Neuronal stem cell (in vitro differentiated cells): ENCODE data around the gene PBX4.

ENCODE experiments used
- DNase-seq: peaks from one replicate; pipeline ENCODE4 v3.0.0-alpha.2; 2013; ENCODE audit warnings: low spot score
- H2AFZ ChIP-seq: one replicate; pipeline ENCODE4 v1.6.1; 2013; ENCODE audit warnings: mild to moderate bottlenecking, low read length, inconsistent platforms
- H2AK5ac ChIP-seq: 2 replicates; pipeline ENCODE4 v1.6.1; 2013; ENCODE audit warnings: low read depth, mild to moderate bottlenecking, inconsistent platforms, low read length, moderate library complexity, mixed read lengths
- H2BK120ac ChIP-seq: 2 replicates; pipeline ENCODE4 v1.6.1; 2013; ENCODE audit warnings: low read depth, mild to moderate bottlenecking, inconsistent platforms, low read length, moderate library complexity, mixed read lengths
- H2BK12ac ChIP-seq: one replicate; pipeline ENCODE4 v1.6.1; 2013; ENCODE audit warnings: low read length, inconsistent platforms
- H2BK15ac ChIP-seq: 2 replicates; pipeline ENCODE4 v1.6.1; 2013; ENCODE audit warnings: mild to moderate bottlenecking, low read length, inconsistent platforms, mixed read lengths
- H2BK5ac ChIP-seq: one replicate; pipeline ENCODE4 v1.6.1; 2013; ENCODE audit warnings: inconsistent platforms, mild to moderate bottlenecking, low read length, moderate library complexity
- H3K14ac ChIP-seq: one replicate; pipeline ENCODE4 v1.6.1; 2013; ENCODE audit warnings: low read length, inconsistent platforms
- H3K18ac ChIP-seq: 2 replicates; pipeline ENCODE4 v1.6.1; 2013; ENCODE audit warnings: low read length, inconsistent platforms
- H3K23ac ChIP-seq: 2 replicates; pipeline ENCODE4 v1.6.1; 2013; ENCODE audit warnings: low read depth, mild to moderate bottlenecking, mixed read lengths, low read length, inconsistent platforms; ENCODE audit not compliant: poor library complexity
- H3K27ac ChIP-seq: replicated peaks from 3 replicates; pipeline ENCODE4 v1.5.1; 2013; ENCODE audit warnings: low read length, inconsistent platforms
- H3K27me3 ChIP-seq, 3 experiments: 2 replicates each; pipeline ENCODE4 v1.6.1; 2013; ENCODE audit warnings: low read length in 3 of 3, mild to moderate bottlenecking in 2 of 3, inconsistent platforms in 1 of 3, low read depth in 1 of 3, mixed read lengths in 1 of 3, moderate library complexity in 1 of 3; ENCODE audit not compliant: control insufficient read depth in 3 of 3, insufficient read depth in 3 of 3
- H3K36me3 ChIP-seq, 2 donors: replicated peaks in 1 of 2; 2 replicates each; pipeline ENCODE4 v1.6.1; 2013; ENCODE audit warnings: low read length in 2 of 2; ENCODE audit not compliant: control insufficient read depth in 2 of 2, insufficient read depth in 2 of 2
- H3K4ac ChIP-seq: 2 replicates; pipeline ENCODE4 v1.6.1; 2013; ENCODE audit warnings: inconsistent platforms, mild to moderate bottlenecking, low read length, moderate library complexity
- H3K4me1 ChIP-seq, 2 donors: 1 replicate in 1 of 2; 2 replicates in 1 of 2; pipeline ENCODE4 v1.6.1; 2013; ENCODE audit warnings: low read length in 2 of 2, low read depth in 1 of 2; ENCODE audit not compliant: control insufficient read depth in 2 of 2, insufficient read depth in 1 of 2
- H3K4me2 ChIP-seq: one replicate; pipeline ENCODE4 v1.6.1; 2013; ENCODE audit warnings: mild to moderate bottlenecking, low read length, inconsistent platforms; ENCODE audit not compliant: insufficient read depth, poor library complexity, severe bottlenecking
- H3K4me3 ChIP-seq, 2 donors: 2 replicates each; pipeline ENCODE4 v1.5.1; 2013; ENCODE audit warnings: low read length in 2 of 2, mild to moderate bottlenecking in 2 of 2, inconsistent platforms in 1 of 2, moderate library complexity in 1 of 2
- H3K79me1 ChIP-seq: one replicate; pipeline ENCODE4 v1.6.1; 2013; ENCODE audit warnings: low read depth, mild to moderate bottlenecking, inconsistent platforms, low read length, moderate library complexity
- H3K9ac ChIP-seq: one replicate; pipeline ENCODE4 v1.6.1; 2013; ENCODE audit warnings: mild to moderate bottlenecking, low read depth, low read length, inconsistent platforms; ENCODE audit not compliant: poor library complexity
- H3K9me3 ChIP-seq, 2 donors: replicated peaks in 1 of 2; 2 replicates each; pipeline versions ENCODE3 to v1.6.1; 2013; ENCODE audit warnings: low read length in 2 of 2, mild to moderate bottlenecking in 2 of 2, inconsistent platforms in 1 of 2, low read depth in 1 of 2, mixed read lengths in 1 of 2, moderate library complexity in 1 of 2; ENCODE audit not compliant: control insufficient read depth in 2 of 2, insufficient read depth in 1 of 2
- H4K8ac ChIP-seq: one replicate; pipeline ENCODE4 v1.6.1; 2013; ENCODE audit warnings: low read depth, mild to moderate bottlenecking, inconsistent platforms, low read length, moderate library complexity
- H4K91ac ChIP-seq: one replicate; pipeline ENCODE4 v1.6.1; 2013; ENCODE audit warnings: low read length, low read depth, mild to moderate bottlenecking, inconsistent platforms; ENCODE audit not compliant: poor library complexity
- WGBS, 2 donors: extraction: QIAGEN DNeasy Blood & Tissue Kit; methylation state at CpG; one replicate each; pipeline ENCODE4 v1.1.7; 2013; ENCODE audit warnings: missing lambda C conversion rate in 2 of 2, mixed read lengths in 1 of 2; ENCODE audit not compliant: insufficient read length in 2 of 2, insufficient replicate concordance in 1 of 2; ENCODE audit errors: extremely low coverage in 2 of 2; 5-methylcytosine and 5-hydroxymethylcytosine counted together

PBX4 gene

DNA sequence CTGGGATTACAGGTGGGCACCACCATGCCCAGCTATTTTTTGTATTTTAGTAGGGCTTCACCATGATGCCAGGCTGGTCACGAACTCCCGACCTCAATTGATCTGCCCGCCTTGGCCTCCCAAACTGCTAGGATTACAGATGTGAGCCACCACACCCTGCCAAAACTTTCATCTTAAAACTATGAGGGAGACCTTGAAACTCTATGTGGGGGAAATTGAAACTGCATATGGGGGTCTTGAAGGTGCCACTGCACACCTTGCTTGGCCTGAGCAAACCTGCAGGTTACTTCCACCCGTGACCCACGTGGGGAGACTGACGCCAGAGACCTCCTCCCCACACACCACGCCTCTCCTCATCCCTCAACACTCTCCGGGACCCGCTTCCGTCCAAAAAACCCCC is 64.8 kb downstream of the PBX4 start:
- H3K18ac ChIP-seq: peak overlapping the region; percentile 88
- H3K79me1 ChIP-seq: no peaks in the 10 kb centered on the region
- peak overlapping the region; percentile 73 for H2AK5ac ChIP-seq
- peak overlapping the region; percentile 99 for H4K8ac ChIP-seq
- WGBS, 2 donors: no CpG with 5 or more reads among the region's 10 CpGs
- H4K91ac ChIP-seq: no peak overlapping the region
- H2BK120ac ChIP-seq: peak overlapping the region; percentile 38
- H3K27me3 ChIP-seq: no peaks in the 10 kb centered on the region
- no peak overlapping the region for H2BK12ac ChIP-seq
- H3K4me2 ChIP-seq: no peak overlapping the region
- H3K23ac ChIP-seq: peak overlapping the region; percentile 58
- no peak overlapping the region for H3K14ac ChIP-seq
- H3K36me3 ChIP-seq: no peaks in the 10 kb centered on the region
- H3K27ac ChIP-seq: no peak overlapping the region
- no peak overlapping the region for H3K4ac ChIP-seq
- H3K9me3 ChIP-seq: no peaks in the 10 kb centered on the region
- H3K9ac ChIP-seq: no peak overlapping the region
- H3K4me3 ChIP-seq: no peak overlapping the region
- H2BK5ac ChIP-seq: peak overlapping the region; percentile 68
- H2BK15ac ChIP-seq: peak overlapping the region; percentile 99
- H3K4me1 ChIP-seq: peaks cover 0 to 2% of the 10 kb centered on the region in 2 donors
- peak overlapping the region; percentile 35 for H2AFZ ChIP-seq
- DNase-seq: no peak

GRCh38 chr19:19552798-19553197 is 65.7 kb downstream of the PBX4 start:
- H2BK120ac ChIP-seq: no peak overlapping the region
- no peaks in the 10 kb centered on the region for H3K9me3 ChIP-seq
- H3K18ac ChIP-seq: no peak overlapping the region
- H2BK12ac ChIP-seq: no peak overlapping the region
- no peaks in the 10 kb centered on the region for H3K27me3 ChIP-seq
- no peak overlapping the region for H3K27ac ChIP-seq
- no peak overlapping the region for H3K14ac ChIP-seq
- H3K23ac ChIP-seq: no peak overlapping the region
- no peak for DNase-seq
- H3K4ac ChIP-seq: no peak overlapping the region
- H2BK15ac ChIP-seq: no peak overlapping the region
- peak overlapping the region; percentile 70 for H2AFZ ChIP-seq
- H3K36me3 ChIP-seq: no peaks in the 10 kb centered on the region
- no peak overlapping the region for H3K4me2 ChIP-seq
- H3K9ac ChIP-seq: no peak overlapping the region
- H3K79me1 ChIP-seq: no peaks in the 10 kb centered on the region
- peak overlapping the region; percentile 53 for H2AK5ac ChIP-seq
- peaks cover 0 to 2% of the 10 kb centered on the region in 2 donors for H3K4me1 ChIP-seq
- no peak overlapping the region for H4K91ac ChIP-seq
- no peak overlapping the region for H4K8ac ChIP-seq
- no peak overlapping the region for H3K4me3 ChIP-seq
- H2BK5ac ChIP-seq: peak overlapping the region; percentile 29
- WGBS, 2 donors: no CpG with 5 or more reads among the region's 6 CpGs

DNA sequence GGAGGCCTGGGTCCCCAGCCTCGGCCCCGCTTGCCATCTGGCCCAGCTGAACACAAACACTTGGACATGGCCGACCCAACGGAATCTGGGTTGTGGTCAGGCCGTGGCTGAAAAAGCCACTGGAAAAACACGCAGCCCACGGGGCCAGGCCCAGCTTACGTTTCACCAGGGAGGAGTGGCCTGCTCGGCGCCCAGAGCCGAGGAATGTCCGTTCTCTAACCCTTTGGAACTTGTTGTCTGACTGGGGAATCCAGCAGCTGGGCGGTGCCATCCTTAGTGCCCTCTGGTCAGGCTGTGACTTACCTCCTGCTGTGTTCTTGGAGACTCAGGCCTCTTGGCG is 66.7 kb downstream of the PBX4 start:
- H3K23ac ChIP-seq: no peak overlapping the region
- H3K18ac ChIP-seq: peak overlapping the region; percentile 79
- no peak overlapping the region for H3K4me2 ChIP-seq
- H4K91ac ChIP-seq: no peak overlapping the region
- no peak for DNase-seq
- H3K14ac ChIP-seq: no peak overlapping the region
- no peak overlapping the region for H3K4ac ChIP-seq
- H2AK5ac ChIP-seq: no peak overlapping the region
- no peaks in the 10 kb centered on the region for H3K9me3 ChIP-seq
- H3K27ac ChIP-seq: peak overlapping the region; percentile 38
- H2BK120ac ChIP-seq: peak overlapping the region; percentile 49
- no CpG with 5 or more reads among the region's 14 CpGs for WGBS, 2 donors
- no peaks in the 10 kb centered on the region for H3K27me3 ChIP-seq
- H3K4me3 ChIP-seq: no peak overlapping the region
- H3K36me3 ChIP-seq: no peaks in the 10 kb centered on the region
- peak overlapping the region; percentile 79 for H2AFZ ChIP-seq
- peak overlapping the region; percentile 14 for H3K9ac ChIP-seq
- no peak overlapping the region for H2BK12ac ChIP-seq
- H4K8ac ChIP-seq: no peak overlapping the region
- H2BK15ac ChIP-seq: peak overlapping the region; percentile 10
- H2BK5ac ChIP-seq: peak overlapping the region; percentile 29
- no peaks in the 10 kb centered on the region for H3K79me1 ChIP-seq
- H3K4me1 ChIP-seq: peaks cover 0 to 2% of the 10 kb centered on the region in 2 donors

DNA sequence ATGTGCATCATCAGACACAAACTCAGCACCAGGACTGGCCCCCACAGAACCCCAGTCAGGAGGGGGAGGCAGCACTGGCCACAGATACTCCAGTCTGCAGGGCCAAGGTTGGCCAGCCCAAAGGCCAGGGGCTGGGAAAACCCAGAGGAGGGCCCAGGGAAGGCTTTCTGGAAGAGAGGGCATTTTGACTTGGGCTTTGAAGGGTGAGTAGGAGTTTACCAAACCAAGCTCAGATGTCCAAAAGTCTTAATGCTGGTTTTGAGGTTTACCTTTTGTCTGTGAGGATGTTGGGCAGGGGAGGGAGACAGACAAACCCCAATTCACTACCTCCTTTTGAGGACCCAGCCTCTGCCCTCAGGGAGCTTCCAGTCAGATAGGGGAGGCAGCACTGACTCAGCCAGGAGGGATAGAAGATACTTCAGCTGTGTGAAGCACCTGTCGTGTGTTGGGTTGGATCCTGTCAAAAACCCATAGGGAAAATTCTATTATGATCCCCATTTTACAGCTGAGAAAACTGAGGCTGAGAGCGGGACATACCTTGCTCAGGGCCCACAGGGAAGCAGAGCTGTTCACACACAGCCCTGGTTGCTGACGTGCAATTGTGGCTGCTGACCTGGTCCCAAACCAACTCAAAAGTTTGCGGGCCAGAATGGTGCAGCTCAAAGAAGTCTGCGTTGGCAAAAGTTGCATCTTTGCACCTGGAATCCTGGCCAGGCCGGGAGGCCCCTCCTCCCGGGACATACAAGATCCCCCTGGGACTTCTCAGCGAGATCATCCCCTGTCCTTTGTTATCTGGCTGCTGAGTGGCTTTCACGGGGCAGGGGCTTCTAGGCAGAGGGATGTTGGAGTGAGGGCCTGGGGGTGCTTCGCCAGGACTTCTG is 67.3 kb downstream of the PBX4 start:
- Histone ChIP-seq H3K14ac (peak overlapping the region; percentile 10), H3K4me3 (no peak overlapping the region), H2BK120ac (peak overlapping the region; percentile 49), H2BK15ac (peak overlapping the region; percentile 20), H3K36me3 (no peaks in the 10 kb centered on the region), H3K23ac (peak overlapping the region; percentile 8), H3K4me1 (peaks cover 0 to 2% of the 10 kb centered on the region in 2 donors), H3K9ac (no peak overlapping the region), H3K18ac (peak overlapping the region; percentile 79), H3K27me3 (no peaks in the 10 kb centered on the region), H2AK5ac (no peak overlapping the region), H4K91ac (no peak overlapping the region), H3K27ac (no peak overlapping the region), H3K9me3 (no peaks in the 10 kb centered on the region), H2AFZ (peak overlapping the region; percentile 79), H2BK5ac (peak overlapping the region; percentile 29), H2BK12ac (no peak overlapping the region), H3K4ac (no peak overlapping the region), H3K4me2 (no peak overlapping the region), H3K79me1 (no peaks in the 10 kb centered on the region), H4K8ac (no peak overlapping the region)
- no peak for DNase-seq
- no CpG with 5 or more reads among the region's 10 CpGs for WGBS, 2 donors
